SK-N-SH (cell line): ENCODE data around the gene PWP1. TPM values are rescaled to one million over a fixed set of nuclear protein-coding genes. Genes with fewer than 3 reads are reported as not detected.

Experiments used
- CTCF ChIA-PET: fragments of 300-600, 350-600 bp; formaldehyde crosslinking; extraction: SDS; loops from one replicate; lab custom pipeline; 2021; lab: Yijun Ruan, JAX
- POLR2A ChIA-PET: fragments of 350-600 bp; sonication (Branson Sonifier 250); formaldehyde crosslinking; extraction: SDS; loops from one replicate; lab custom pipeline; 2020; ENCODE audit warnings: antibody characterized with exemption, inconsistent platforms; lab: Yijun Ruan, JAX
- DNase-seq: peaks from one replicate; pipeline ENCODE4 v3.0.0; 2012
- H2AFZ ChIP-seq: fragments of 200-600 bp; sonication (generic); 2 replicates; pipeline ENCODE4 v1.8.1; 2016; ENCODE audit warnings: antibody characterized with exemption, mild to moderate bottlenecking, low read depth
- H3F3A ChIP-seq: fragments of 200-600 bp; sonication (generic); replicated peaks from 2 replicates; pipeline ENCODE3; 2016; ENCODE audit warnings: antibody characterized with exemption, mild to moderate bottlenecking; ENCODE audit not compliant: insufficient read depth
- H3K27ac ChIP-seq, 2 experiments: fragments of 200-500 bp in 1 of 2; fragments of 200-600 bp in 1 of 2; sonication (Bioruptor generic) in 1 of 2; sonication (generic), shearing (Covaris generic) in 1 of 2; 2 replicates each; pipeline versions ENCODE4 v1.5.1 to v1.6.1; 2014 to 2016; ENCODE audit warnings: low read depth in 2 of 2, inconsistent platforms in 1 of 2, low read length in 1 of 2, mild to moderate bottlenecking in 1 of 2, mixed read lengths in 1 of 2
- H3K27me3 ChIP-seq: fragments of 200-600 bp; sonication (generic), shearing (Covaris generic); 2 replicates; pipeline ENCODE4 v1.6.1; 2016; ENCODE audit warnings: mixed run types; ENCODE audit not compliant: insufficient read depth
- H3K36me3 ChIP-seq, 2 experiments: fragments of 200-500 bp in 1 of 2; fragments of 200-600 bp in 1 of 2; sonication (Bioruptor generic) in 1 of 2; sonication (generic) in 1 of 2; replicated peaks in 1 of 2; 2 replicates each; pipeline versions ENCODE3 to v1.5.1; 2014 to 2016; ENCODE audit warnings: low read length in 1 of 2, mild to moderate bottlenecking in 1 of 2; ENCODE audit not compliant: insufficient read depth in 2 of 2, control insufficient read depth in 1 of 2
- H3K4me1 ChIP-seq, 2 experiments: fragments of 200-500 bp in 1 of 2; fragments of 200-600 bp in 1 of 2; sonication (Bioruptor generic) in 1 of 2; sonication (generic), shearing (Covaris generic) in 1 of 2; 2 replicates each; pipeline versions ENCODE4 v1.5.1 to v1.6.1; 2014 to 2016; ENCODE audit warnings: low read depth in 1 of 2, low read length in 1 of 2, mixed run types in 1 of 2; ENCODE audit not compliant: insufficient read depth in 2 of 2, control insufficient read depth in 1 of 2
- H3K4me2 ChIP-seq: fragments of 200-600 bp; sonication (generic), shearing (Covaris generic); 2 replicates; pipeline ENCODE4 v1.6.1; 2017; ENCODE audit warnings: mixed run types
- H3K4me3 ChIP-seq, 2 experiments: fragments of 200-500 bp in 1 of 2; fragments of 200-600 bp in 1 of 2; sonication (Bioruptor generic) in 1 of 2; sonication (generic), shearing (Covaris generic) in 1 of 2; 2 replicates each; pipeline versions ENCODE4 v1.5.1 to v1.8.1; 2014 to 2016; ENCODE audit warnings: low read depth in 2 of 2, inconsistent platforms in 1 of 2, low read length in 1 of 2, mild to moderate bottlenecking in 1 of 2, mixed read lengths in 1 of 2, moderate library complexity in 1 of 2
- H3K79me2 ChIP-seq: fragments of 200-600 bp; sonication (generic); 2 replicates; pipeline ENCODE4 v1.8.1; 2017; ENCODE audit warnings: mild to moderate bottlenecking; ENCODE audit not compliant: insufficient read depth
- H3K9ac ChIP-seq: fragments of 200-600 bp; sonication (generic); 2 replicates; pipeline ENCODE4 v1.6.1; 2017; ENCODE audit warnings: mixed run types
- H3K9me2 ChIP-seq: fragments of 200-600 bp; sonication (generic); 2 replicates; pipeline ENCODE4 v1.6.1; 2017; ENCODE audit warnings: mixed run types
- H3K9me3 ChIP-seq: fragments of 200-600 bp; sonication (generic); 2 replicates; pipeline ENCODE4 v1.6.1; 2017; ENCODE audit warnings: mixed run types, mild to moderate bottlenecking, moderate library complexity
- H4K20me1 ChIP-seq: fragments of 200-600 bp; sonication (generic); 2 replicates; pipeline ENCODE4 v1.6.1; 2017; ENCODE audit warnings: mild to moderate bottlenecking, mixed run types; ENCODE audit not compliant: insufficient read depth
- CTCF ChIP-seq: fragments of 200-600 bp; sonication (generic); IDR thresholded peaks from 2 replicates; pipeline ENCODE4 v1.6.1; 2017; ENCODE audit warnings: antibody characterized with exemption, mild to moderate bottlenecking, moderate library complexity
- EP300 ChIP-seq, 2 experiments: IDR thresholded peaks; 2 replicates each; pipeline versions ENCODE4 v1.4.0 to v1.6.1; 2012; ENCODE audit warnings: borderline replicate concordance in 1 of 2, low read depth in 1 of 2, low read length in 1 of 2
- FOSL2 ChIP-seq: IDR thresholded peaks from 2 replicates; pipeline ENCODE4 v1.4.0; 2012; ENCODE audit warnings: low read depth, mild to moderate bottlenecking, moderate library complexity, borderline replicate concordance
- GATA2 ChIP-seq: sonication (generic); formaldehyde crosslinking; IDR thresholded peaks from 2 replicates; pipeline ENCODE4 v1.5.0; 2020; ENCODE audit warnings: mild to moderate bottlenecking, missing genetic modification reagents
- IRF3 ChIP-seq: fragments of 150-350 bp; IDR thresholded peaks from 2 replicates; pipeline ENCODE4 v1.6.1; 2016; ENCODE audit warnings: mild to moderate bottlenecking, low read depth, low read length
- NFIC ChIP-seq: IDR thresholded peaks from 2 replicates; pipeline ENCODE4 v1.4.0; 2012; ENCODE audit warnings: borderline replicate concordance
- RAD21 ChIP-seq: IDR thresholded peaks from 2 replicates; pipeline ENCODE4 v1.6.1; 2012; ENCODE audit warnings: mild to moderate bottlenecking, low read length
- REST ChIP-seq: IDR thresholded peaks from 2 replicates; pipeline ENCODE4 v1.6.1; 2012; ENCODE audit warnings: mild to moderate bottlenecking, low read depth, low read length, moderate library complexity
- RFX5 ChIP-seq: IDR thresholded peaks from 2 replicates; pipeline ENCODE4 v1.6.1; 2012; ENCODE audit warnings: mild to moderate bottlenecking, improper control_type of control experiment, low read length
- SMC3 ChIP-seq: IDR thresholded peaks from 2 replicates; pipeline ENCODE4 v1.6.1; 2012; ENCODE audit warnings: low read depth, low read length, improper control_type of control experiment
- USF2 ChIP-seq: fragments of 150-350 bp; IDR thresholded peaks from 2 replicates; pipeline ENCODE4 v1.6.1; 2017; ENCODE audit warnings: antibody characterized with exemption, low read length, low read depth, borderline replicate concordance
- WGBS: methylation state at CpG from one replicate; pipeline ENCODE4 v1.1.6; 2017; ENCODE audit warnings: low lambda C conversion rate; 5-methylcytosine and 5-hydroxymethylcytosine counted together
- polyA plus RNA-seq, 3 experiments: library from polyadenylated mRNA; depleted of rRNA; stranded (reverse); fragments of >200 nt; gene quantifications; 2 replicates each; pipeline ENCODE4 v1.2.3, GENCODE V29; 2012

The PWP1 gene
- polyA plus RNA-seq, 1 of the 3 experiments (the other 2 are of a cell fraction), result 129 TPM

GRCh38 chr12:107734139-107734538, 48.5 kb downstream of the PWP1 start:
- Histone ChIP-seq H3K79me2 (no peaks in the 10 kb centered on the region), H3K27me3 (no peaks in the 10 kb centered on the region), H3K27ac (no peak overlapping the region), H3K36me3 (peaks cover 60 to 67% of the 10 kb centered on the region in 2 experiments), H3K9me3 (no peaks in the 10 kb centered on the region), H3K9me2 (no peaks in the 10 kb centered on the region), H2AFZ (no peak overlapping the region), H3K4me3 (no peak overlapping the region), H3K4me2 (no peak overlapping the region)
- no peak for DNase-seq
- POLR2A ChIA-PET, result no interaction called here
- CTCF ChIA-PET, result interaction anchor here (1.2 kb wide), 1 partner anchor 11 kb away, joined by 4 read pairs; no protein-coding TSS in a partner anchor
- 94% methylated on average over 5 of the region's 5 CpGs for WGBS
- TF ChIP-seq USF2, result no peak
- TF ChIP-seq NFIC, result no peak
- no peak for TF ChIP-seq EP300 (IDR thresholded peaks at IDR 0.05; ENCODE audit: borderline replicate concordance in 1 of 2, low read depth in 1 of 2, low read length in 1 of 2)
- TF ChIP-seq FOSL2, result no peak
- TF ChIP-seq RFX5, result no peak
- TF ChIP-seq, all 33 proteins: peak for 0
- no peaks in the 10 kb centered on the region for H4K20me1 ChIP-seq
- no peak overlapping the region for H3K9ac ChIP-seq
- peaks cover 6% of the 10 kb centered on the region for H3F3A ChIP-seq
- H3K4me1 ChIP-seq, result no peaks in the 10 kb centered on the region; a peak in 1 of 4 replicates

- no peaks in the 10 kb centered on the region; a peak in 1 of 4 replicates for H3K4me1 ChIP-seq
- no peaks in the 10 kb centered on the region; the same call in 1 of the 2 replicates for H3K79me2 ChIP-seq
- H3K4me3 ChIP-seq, result no peak overlapping the region
- WGBS, result 100% methylated on average over 2 of the region's 2 CpGs
- peaks cover 76 to 80% of the 10 kb centered on the region in 2 experiments for H3K36me3 ChIP-seq
- H2AFZ ChIP-seq, result no peak overlapping the region
- no peak overlapping the region for H3K4me2 ChIP-seq
- H3K9ac ChIP-seq, result no peak overlapping the region
- H3K9me3 ChIP-seq, result no peaks in the 10 kb centered on the region
- no peak for DNase-seq
- H3K9me2 ChIP-seq, result no peaks in the 10 kb centered on the region
- POLR2A ChIA-PET, result no interaction called here
- no peaks in the 10 kb centered on the region for H3K27me3 ChIP-seq
- CTCF ChIA-PET, result interaction anchor here (1.9 kb wide), 1 partner anchor 149 kb away, joined by 7 read pairs; no protein-coding TSS in a partner anchor
- H3K27ac ChIP-seq, result no peak overlapping the region; a peak in 1 of 4 replicates
- TF ChIP-seq CTCF (no peak), IRF3 (no peak), SMC3 (no peak), REST (no peak), RAD21 (no peak), GATA2 (CRISPR knock-in tag) (no peak)
- no peaks in the 10 kb centered on the region for H4K20me1 ChIP-seq
- H3F3A ChIP-seq, result peaks cover 6% of the 10 kb centered on the region
These were observed 50.2 kb downstream of the PWP1 start for GRCh38 chr12:107735763-107736162.
